Measurements from ENCODE around the gene ZNF141. TPM values are rescaled to one million over a fixed set of nuclear protein-coding genes. Genes with fewer than 3 reads are reported as not detected.
A peak's percentile ranks its signal among the peaks of the same experiment; 100 is the strongest.
"Not testable (repeated sequence)": the region's sequence is repeated elsewhere in the genome, so short reads cannot be mapped to it uniquely, and the experiment has no call there.

The ZNF141 gene
- polyA plus RNA-seq, 1 donor from 2014 or later = 19.0 TPM

DNA sequence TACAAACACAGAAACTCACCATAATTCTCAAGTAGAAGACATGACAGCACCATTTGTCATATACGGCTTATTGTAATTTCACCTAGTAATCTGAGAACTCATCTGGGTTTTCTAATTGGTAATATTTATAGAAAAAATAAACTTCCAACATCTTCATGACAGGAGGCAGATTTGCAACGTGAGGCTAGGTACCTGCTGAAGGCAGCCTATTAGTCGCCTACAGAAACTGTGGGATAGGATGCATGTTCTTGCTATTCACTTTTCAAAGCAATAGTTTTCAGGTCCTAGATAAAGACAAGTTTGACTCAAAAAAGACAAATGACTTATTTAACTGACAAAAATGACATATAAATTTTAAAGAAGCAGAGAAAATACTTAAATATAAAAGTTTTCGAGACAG lies 35.2 kb upstream of the ZNF141 start:
- no peak overlapping the region for H3K4me2 ChIP-seq (ENCODE audit: low read length)
- no peak overlapping the region for H2AFZ ChIP-seq (ENCODE audit: low read depth, low read length)
- no peak overlapping the region for H3K27ac ChIP-seq (ENCODE audit: low read length)
- H3K9me2 ChIP-seq (ENCODE audit: insufficient read depth, low read length) = no peaks in the 10 kb centered on the region
- no peak overlapping the region for H3K4me3 ChIP-seq (ENCODE audit: low read length)
- H3K36me3 ChIP-seq (ENCODE audit: insufficient read depth, low read length) = no peaks in the 10 kb centered on the region
- H3K9ac ChIP-seq (ENCODE audit: low read length) = no peak overlapping the region
- TF ChIP-seq SMC3 (conservative IDR thresholded peaks at IDR 0.05; ENCODE audit: poor library complexity) (no peak), MXI1 (conservative IDR thresholded peaks at IDR 0.05; ENCODE audit: poor library complexity, severe bottlenecking) (no peak), TAF1 (IDR thresholded peaks at IDR 0.05; ENCODE audit: low read depth) (no peak), RAD21 (conservative IDR thresholded peaks at IDR 0.05) (no peak), EP300 (conservative IDR thresholded peaks at IDR 0.05; ENCODE audit: poor library complexity, severe bottlenecking) (no peak), POLR2AphosphoS5 (IDR thresholded peaks at IDR 0.05) (no peak), EZH2 (IDR thresholded peaks at IDR 0.05; ENCODE audit: borderline replicate concordance, insufficient read depth, low read length, poor library complexity, severe bottlenecking) (no peak)
- TF ChIP-seq, protein P1, sequence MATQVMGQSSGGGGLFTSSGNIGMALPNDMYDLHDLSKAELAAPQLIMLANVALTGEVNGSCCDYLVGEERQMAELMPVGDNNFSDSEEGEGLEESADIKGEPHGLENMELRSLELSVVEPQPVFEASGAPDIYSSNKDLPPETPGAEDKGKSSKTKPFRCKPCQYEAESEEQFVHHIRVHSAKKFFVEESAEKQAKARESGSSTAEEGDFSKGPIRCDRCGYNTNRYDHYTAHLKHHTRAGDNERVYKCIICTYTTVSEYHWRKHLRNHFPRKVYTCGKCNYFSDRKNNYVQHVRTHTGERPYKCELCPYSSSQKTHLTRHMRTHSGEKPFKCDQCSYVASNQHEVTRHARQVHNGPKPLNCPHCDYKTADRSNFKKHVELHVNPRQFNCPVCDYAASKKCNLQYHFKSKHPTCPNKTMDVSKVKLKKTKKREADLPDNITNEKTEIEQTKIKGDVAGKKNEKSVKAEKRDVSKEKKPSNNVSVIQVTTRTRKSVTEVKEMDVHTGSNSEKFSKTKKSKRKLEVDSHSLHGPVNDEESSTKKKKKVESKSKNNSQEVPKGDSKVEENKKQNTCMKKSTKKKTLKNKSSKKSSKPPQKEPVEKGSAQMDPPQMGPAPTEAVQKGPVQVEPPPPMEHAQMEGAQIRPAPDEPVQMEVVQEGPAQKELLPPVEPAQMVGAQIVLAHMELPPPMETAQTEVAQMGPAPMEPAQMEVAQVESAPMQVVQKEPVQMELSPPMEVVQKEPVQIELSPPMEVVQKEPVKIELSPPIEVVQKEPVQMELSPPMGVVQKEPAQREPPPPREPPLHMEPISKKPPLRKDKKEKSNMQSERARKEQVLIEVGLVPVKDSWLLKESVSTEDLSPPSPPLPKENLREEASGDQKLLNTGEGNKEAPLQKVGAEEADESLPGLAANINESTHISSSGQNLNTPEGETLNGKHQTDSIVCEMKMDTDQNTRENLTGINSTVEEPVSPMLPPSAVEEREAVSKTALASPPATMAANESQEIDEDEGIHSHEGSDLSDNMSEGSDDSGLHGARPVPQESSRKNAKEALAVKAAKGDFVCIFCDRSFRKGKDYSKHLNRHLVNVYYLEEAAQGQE (IDR thresholded peaks at IDR 0.05; ENCODE audit: borderline replicate concordance) = no peak
- TF ChIP-seq, protein P2, sequence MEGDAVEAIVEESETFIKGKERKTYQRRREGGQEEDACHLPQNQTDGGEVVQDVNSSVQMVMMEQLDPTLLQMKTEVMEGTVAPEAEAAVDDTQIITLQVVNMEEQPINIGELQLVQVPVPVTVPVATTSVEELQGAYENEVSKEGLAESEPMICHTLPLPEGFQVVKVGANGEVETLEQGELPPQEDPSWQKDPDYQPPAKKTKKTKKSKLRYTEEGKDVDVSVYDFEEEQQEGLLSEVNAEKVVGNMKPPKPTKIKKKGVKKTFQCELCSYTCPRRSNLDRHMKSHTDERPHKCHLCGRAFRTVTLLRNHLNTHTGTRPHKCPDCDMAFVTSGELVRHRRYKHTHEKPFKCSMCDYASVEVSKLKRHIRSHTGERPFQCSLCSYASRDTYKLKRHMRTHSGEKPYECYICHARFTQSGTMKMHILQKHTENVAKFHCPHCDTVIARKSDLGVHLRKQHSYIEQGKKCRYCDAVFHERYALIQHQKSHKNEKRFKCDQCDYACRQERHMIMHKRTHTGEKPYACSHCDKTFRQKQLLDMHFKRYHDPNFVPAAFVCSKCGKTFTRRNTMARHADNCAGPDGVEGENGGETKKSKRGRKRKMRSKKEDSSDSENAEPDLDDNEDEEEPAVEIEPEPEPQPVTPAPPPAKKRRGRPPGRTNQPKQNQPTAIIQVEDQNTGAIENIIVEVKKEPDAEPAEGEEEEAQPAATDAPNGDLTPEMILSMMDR (IDR thresholded peaks at IDR 0.05; ENCODE audit: poor library complexity, severe bottlenecking) = no peak
- no peaks in the 10 kb centered on the region for H3K79me2 ChIP-seq (replicated peaks; ENCODE audit: insufficient read depth, low read length)
- H3K9me3 ChIP-seq (ENCODE audit: low read length) = peaks cover 4% of the 10 kb centered on the region
- peaks cover 5% of the 10 kb centered on the region for H3K27me3 ChIP-seq (ENCODE audit: insufficient read depth, low read depth, low read length)
- H4K20me1 ChIP-seq (ENCODE audit: insufficient read depth) = no peaks in the 10 kb centered on the region
- H3F3A ChIP-seq (ENCODE audit: insufficient read depth, low read length, poor library complexity, severe bottlenecking) = no peaks in the 10 kb centered on the region

DNA sequence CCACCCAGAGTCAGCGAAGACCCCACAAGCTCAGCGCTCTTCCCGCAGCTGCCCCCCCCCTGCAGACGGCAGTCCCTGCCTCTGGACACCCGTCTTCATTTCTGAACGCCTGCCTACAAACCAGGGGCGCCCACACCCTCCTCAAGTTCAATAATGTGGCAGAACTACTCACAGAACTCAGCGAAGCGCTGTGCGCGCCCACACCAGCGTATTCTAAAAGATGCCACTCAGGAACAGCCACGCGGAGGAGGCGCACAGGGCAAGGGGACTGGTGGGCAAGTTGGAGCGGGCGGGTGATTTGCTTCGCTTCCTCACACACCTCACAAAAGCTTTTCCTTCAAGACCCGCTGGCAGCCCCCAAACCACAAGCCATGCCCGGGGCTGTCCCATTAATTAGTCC lies 33.1 kb upstream of the ZNF141 start:
- H3K36me3 ChIP-seq (ENCODE audit: insufficient read depth, low read length); H3K9me3 ChIP-seq (ENCODE audit: low read length); H3K9me2 ChIP-seq (ENCODE audit: insufficient read depth, low read length); H3F3A ChIP-seq (ENCODE audit: insufficient read depth, low read length, poor library complexity, severe bottlenecking); H3K27ac ChIP-seq (ENCODE audit: low read length); H3K27me3 ChIP-seq (ENCODE audit: insufficient read depth, low read depth, low read length); H2AFZ ChIP-seq (ENCODE audit: low read depth, low read length); H3K79me2 ChIP-seq (replicated peaks; ENCODE audit: insufficient read depth, low read length); H3K9ac ChIP-seq (ENCODE audit: low read length); H3K4me2 ChIP-seq (ENCODE audit: low read length); H4K20me1 ChIP-seq (ENCODE audit: insufficient read depth): not testable (repeated sequence)
- peak overlapping the region; percentile 70 for H3K4me3 ChIP-seq (ENCODE audit: low read length)

Data from neural cell (in vitro differentiated cells).